AG08396 (cell line): Measurements from ENCODE around the gene SLC6A1.
"Not testable (repeated sequence)": the region's sequence is repeated elsewhere in the genome, so short reads cannot be mapped to it uniquely, and the experiment has no call there.

Source experiments
- DNase-seq: peaks from one replicate; pipeline ENCODE4 v3.0.0; 2012; ENCODE audit warnings: low spot score, mixed read lengths

Gene SLC6A1

DNA sequence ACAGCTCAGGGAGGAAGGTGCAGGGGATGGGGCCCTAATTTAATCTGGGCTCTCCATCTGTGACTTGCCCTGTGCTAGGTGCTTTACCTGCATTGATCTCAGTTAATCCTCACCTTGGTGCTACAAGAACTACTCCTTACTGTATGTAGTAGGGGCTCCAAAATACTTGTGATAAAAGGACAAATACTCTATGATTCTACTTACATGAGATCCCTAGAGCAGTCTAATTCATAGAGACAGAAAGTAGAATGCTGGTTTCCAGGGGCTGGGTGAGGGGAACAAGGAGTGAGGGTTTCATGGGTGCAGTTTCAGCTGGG, 67.2 kb downstream of the SLC6A1 start:
- no peak for DNase-seq

DNA sequence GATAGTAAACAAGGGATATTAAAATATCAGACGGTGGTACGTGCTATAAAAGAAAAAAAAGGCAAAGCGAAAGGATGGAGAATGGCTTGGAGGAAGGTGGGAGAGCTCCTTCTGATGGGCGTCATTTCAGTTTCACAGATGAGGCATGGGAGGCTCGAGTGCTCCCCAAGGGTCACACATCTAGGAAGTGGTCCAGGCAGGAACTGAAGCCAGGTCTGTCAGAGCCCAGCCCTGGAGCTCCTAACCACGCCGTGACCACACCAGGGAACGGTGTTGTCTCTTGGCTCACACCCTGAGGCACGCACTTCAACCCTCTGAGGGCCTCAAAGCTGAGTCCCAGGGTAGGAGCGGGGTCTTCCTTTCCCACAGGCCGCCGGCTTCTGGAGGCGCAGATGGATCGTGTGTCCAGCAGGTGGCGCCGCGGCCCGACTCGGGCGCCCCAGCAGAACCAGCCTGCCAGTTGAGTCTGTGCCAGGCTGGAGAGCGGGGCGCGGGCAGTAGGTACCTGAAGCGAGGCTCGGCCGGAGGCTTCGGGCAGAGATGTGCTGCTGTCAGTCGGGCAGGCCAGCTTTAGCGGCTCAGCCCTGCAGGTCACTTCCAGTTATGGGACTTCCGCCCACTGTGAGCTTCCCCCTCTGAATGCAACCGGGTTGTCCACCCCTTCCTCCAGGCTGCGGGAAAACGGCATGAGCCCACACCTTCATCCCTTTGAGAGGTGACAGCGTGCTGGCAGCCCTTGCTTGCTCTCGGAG, 68.1 kb downstream of the SLC6A1 start:
- DNase-seq = peak; percentile 87

DNA sequence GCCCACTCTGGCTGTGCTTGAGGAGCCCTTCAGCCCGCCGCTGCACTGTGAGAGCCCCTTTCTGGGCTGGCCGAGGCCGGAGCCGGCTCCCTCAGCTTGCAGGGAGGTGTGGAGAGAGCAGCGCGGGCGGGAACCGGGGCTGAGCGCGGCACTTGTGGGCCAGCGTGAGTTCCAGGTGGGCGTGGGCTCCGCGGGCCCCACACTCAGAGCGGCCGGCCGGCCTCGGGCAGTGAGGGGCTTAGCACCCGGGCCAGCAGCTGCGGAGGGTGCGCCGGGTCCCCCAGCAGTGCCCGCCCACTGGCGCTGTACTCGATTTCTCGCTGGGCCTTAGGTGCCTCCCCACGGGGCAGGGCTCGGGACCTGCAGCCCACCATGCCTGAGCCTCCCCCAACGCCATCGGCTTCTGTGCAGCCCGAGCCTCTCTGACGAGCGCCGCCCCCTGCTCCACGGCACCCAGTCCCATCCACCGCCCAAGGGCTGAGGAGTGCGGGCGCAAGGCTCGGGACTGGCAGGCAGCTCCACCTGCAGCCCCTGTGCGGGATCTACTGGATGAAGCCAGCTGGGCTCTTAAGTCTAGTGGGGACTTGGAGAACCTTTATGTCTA, 68.8 kb downstream of the SLC6A1 start:
- not testable (repeated sequence) for DNase-seq

DNA sequence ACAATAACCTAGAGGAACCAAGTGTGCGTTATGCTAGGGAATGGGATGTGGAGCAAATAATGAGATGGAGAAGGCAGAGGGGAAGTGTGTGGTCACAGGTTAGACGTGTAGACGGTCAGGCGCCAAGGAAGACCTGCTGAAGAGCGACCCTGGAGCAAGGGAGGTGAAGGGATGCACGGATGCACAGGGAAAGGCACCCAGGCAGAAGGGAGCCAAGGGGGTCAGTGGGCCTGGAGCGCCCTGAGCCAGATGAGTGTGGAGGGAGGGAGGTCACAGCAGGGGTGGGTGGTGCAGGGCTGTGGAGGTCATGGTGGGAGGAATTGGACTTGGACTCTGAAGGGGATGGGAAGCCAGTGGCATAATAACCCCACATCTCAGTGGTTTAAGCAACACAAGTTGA, 70.2 kb downstream of the SLC6A1 start:
- no peak for DNase-seq

DNA sequence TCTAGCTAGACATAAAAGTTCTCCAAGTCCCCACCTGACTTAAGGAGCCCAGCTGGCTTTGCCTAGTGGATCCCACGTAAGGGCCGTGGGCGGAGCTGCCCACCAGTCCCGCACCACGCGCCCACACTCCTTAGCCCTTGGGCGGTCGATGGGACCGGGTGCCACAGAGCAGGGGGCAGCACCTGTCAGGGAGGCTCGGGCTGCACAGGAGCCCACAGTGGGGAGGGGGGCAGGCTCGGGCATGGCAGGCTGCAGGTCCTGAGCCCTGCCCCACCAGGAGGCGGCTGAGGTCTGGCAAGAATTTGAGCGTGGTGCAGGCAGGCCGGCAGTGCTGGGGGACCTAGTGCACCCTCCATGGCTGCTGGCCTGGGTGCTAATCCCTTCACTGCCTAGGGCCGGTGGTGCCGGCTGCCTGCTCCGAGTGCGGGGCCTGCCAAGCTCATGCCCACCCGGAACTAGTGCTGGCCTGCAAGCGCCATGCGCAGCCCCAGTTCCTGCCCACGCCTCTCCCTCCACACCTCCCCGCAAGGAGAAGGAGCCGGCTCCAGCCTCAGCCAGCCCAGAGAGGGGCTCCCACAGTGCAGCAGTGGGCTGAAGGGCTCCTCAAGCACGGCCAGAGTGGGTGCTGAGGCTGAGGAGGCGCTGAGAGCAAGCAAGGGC, 78.7 kb downstream of the SLC6A1 start:
- DNase-seq = no peak

DNA sequence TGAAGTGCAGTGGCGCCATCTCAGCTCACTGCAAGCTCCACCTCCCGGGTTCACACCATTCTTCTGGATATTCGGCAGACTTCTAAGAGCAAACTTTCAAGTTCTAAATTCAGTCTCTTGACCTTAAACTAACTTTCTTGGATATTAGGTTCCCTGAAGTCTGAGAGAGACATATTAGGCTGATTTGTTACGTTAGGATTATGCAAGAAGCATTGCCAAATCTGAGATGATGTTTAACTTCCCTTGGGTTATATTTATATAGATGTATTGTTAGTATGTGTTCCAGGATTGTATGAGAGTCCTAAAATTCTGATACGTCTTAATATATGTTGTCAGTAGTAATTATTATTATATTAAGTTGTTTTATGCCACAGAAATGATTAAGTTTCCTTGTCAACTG, 80.1 kb downstream of the SLC6A1 start:
- no peak for DNase-seq

DNA sequence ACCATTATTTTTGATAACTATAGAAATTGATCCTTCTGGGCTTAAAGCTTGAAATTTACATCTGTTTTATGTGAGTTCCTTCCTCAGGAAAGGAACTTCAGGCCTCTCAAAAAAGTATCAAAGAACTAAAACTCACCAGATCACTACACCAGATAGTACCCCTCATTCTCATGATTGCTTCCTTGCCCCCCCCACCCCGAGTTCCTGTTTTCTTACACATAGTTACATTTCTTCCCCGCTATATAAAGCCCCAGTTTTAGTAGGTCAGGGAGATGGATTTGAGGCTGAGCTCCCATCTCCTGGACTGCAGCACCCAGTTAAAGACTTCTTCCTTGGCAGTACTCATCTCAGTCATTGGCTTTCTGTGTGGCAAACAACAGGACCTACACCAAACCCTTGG, 81.5 kb downstream of the SLC6A1 start:
- no peak for DNase-seq

DNA sequence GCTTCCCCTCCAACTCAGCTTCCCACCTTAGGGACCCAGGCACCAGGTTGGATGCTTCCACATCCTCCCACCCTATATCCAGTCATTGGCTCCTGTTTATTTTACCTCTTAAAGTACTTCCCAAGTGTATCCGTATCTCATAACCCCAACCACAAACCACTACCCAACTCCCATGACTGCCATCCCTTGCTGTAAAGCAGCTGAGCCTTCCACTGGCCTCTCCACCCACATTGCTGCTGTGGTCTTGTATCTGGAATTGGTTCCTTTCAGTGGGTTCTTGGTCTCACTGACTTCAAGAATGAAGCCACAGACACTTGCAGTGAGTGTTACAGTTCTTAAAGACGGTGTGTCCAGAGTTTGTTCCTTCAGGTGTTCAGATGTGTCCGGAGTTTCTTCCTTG, 81.9 kb downstream of the SLC6A1 start:
- no peak for DNase-seq

DNA sequence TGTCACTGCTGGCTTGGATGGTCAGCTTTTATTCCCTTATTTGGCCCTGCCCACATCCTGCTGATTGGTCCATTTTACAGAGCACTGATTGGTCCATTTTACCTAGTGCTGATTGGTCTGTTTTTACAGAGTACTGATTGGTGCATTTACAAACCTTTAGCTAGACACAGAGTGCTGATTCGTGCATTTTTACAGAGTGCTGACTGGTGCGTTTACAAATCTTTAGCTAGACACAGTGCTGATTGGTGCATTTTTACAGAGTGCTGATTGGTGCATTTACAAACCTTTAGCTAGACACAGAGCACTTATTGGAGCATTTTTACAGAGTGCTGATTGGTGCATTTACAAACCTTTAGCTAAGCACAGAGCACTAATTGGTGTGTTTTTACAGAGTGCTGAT, 82.6 kb downstream of the SLC6A1 start:
- DNase-seq = not testable (repeated sequence)

DNA sequence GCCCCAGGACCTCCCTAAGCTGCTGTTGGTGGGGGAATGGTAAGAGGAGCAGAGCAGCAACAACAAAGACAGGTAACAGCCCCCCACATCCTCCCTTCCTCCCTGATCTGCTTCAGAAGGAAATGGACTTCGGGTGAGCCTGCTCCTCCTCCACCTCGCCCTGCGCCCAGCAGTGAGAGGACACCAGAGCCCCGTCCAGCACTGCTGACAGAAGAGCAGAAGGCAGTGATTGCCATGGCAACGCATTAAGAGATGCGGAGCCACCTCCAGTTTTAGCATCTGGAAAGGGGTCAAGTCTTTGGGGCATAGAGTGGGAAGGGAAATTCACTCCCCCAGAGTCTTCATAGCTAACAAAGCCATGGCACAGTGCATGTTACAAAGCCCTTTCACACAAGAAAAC, 84.2 kb downstream of the SLC6A1 start:
- DNase-seq = no peak

DNA sequence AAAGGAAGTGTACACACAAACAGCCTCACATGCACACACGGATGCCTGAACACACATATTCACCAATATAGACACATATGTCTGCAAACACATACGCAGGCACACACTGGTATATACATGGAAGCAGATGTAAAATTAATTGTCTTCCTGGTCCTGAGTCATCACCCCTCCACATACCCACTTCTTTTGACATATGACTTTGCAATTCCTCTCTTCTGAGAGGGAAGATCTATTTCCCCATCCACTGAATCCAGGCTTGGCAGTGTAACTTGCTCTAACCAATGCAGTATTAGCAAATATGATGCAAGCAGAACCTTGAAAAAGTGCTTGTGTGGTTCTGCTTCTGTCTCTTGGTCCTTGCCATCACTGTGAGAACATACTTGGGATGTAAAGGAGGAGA, 84.9 kb downstream of the SLC6A1 start:
- DNase-seq = peak; percentile 42

DNA sequence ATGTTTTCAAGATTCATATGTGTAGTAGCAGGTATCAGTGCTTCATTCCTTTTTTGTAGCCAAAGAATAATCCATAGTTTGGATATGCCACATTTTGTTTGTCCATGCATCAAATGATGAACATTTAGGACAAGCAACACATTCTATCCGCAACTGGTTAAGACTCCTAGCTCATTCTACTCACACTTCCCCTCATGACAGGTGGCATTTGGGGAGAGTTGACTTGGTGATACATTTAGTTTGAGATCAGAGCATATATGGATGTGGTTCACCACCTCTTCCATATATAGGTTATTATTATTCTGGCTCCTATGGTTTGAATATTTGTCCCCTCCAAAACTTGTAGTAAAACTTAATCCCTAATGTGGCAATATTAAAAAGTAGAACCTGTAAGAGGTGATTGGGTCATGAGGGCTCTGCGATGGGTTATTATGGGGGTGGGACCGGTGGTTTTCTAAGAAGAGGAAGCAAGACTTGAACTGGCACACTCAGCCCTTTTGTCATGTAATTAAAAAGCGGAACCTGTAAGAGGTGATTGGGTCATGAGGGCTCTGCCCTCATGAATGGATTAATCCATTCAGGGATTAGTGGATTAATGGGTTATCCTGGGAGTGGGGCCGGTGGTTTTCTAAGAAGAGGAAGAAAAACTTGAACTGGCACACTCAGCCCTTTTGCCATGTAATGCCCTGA, 86.4 kb downstream of the SLC6A1 start:
- no peak for DNase-seq

DNA sequence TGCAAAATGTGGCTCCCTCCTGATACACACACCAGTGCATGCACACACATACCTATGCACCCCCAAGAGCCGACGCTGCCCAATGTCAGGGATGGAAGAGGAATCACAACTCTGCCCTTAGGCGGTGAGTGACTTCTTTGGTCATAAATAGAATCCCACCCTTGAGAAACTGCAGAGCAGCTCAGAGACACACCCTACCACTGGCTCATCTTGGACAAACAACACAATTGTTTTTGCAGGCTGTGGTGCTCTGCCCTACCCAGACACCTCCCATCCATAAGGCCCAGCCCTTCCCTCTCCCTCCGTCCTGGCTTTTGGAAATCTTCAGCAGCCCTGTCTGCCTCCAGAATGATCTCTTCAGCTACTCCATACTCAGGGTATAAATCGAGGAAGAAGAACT, 87.9 kb downstream of the SLC6A1 start:
- DNase-seq = no peak

DNA sequence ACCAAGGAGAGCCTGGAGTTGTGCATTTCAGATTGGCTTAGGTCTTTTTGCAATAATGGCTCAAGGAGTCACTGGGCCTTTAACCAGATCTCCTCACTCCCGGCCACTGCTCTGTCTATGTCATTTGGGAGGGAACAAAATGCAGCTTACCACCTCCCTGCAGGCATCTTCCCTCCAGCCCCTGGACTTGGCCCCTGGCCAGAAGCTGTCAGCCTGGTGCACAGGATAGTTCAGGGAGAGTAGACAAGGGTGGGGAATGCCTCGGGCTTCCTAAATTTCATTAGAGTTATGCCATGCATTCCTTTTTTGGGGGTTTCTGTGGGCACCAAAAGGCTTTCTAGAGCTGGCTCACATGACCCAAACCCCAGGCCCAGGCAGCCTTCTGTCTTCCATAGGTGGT, 91.5 kb downstream of the SLC6A1 start:
- no peak for DNase-seq

DNA sequence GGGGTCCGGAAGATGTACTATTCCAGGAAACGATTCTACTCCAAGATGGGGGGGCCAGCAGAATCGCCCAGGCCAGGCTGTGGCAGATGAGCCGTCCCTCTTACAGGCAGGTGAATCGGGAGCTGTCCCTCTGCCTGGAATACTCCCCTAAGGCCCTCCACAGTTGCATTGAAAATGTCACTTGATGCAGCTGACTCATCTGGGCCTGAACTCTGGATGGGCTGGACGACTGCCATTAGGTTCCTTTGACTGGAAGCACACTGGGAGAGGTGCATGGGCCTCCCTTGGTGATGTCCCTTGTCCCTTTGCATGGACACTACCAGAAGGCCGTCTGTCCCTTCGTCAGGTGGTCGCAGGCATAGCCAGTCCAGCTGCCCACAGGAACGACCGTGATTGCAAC, 92.1 kb downstream of the SLC6A1 start:
- no peak for DNase-seq

DNA sequence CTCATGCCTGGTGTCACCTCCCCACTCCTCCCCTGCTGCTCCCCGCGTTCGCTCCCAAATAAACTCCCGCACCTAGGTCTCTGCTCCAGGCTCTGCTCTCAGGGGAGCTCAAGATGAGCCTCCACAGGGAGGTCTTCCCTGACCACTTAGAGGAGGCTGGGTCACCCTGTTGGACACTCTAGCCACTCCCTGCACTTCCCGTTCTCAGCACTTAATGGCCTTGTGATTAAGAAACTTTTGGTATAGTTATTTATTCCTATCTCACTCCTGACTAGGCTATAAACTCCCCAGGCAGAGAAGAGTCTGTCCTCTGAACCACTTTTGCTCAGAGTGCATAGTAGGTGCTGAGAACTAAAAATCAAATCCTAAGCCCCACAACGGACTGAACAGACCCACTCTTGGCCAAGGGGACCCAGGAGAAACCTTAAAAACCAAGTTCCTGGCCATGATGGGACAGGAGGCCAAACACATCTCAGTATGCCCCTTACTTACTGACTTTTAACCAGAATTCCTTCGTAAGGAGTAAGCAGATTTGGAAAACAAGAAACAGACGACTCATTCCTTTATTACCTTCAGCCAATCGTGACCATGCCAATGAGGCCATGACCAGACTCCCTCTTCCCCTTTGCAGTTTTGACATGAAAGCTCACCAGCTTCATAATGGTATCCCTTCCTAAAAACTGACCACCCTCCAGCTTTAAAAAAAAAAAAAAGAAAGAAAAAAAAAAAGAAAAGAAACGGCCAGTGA, 92.7 kb downstream of the SLC6A1 start:
- DNase-seq = peak; percentile 51

DNA sequence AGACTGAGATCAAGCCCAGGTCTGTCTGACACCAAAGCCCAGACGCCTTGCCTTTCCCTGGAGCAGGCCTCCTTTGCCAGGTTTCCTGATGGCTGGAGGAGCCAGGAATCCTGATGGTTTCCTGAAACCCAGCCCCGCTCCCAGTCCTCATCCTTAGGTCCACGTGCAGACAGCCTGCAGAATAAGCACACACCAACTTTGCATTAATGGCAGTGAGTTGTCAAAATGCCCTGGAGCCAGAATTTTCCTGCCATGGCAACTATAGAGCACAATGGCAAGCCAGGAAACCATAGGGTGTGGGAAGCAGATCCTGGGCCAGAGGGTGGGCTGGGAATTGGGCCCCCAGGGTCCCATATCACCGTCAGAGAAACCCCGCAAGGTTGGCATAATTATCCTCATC, 94.3 kb downstream of the SLC6A1 start:
- DNase-seq = no peak

DNA sequence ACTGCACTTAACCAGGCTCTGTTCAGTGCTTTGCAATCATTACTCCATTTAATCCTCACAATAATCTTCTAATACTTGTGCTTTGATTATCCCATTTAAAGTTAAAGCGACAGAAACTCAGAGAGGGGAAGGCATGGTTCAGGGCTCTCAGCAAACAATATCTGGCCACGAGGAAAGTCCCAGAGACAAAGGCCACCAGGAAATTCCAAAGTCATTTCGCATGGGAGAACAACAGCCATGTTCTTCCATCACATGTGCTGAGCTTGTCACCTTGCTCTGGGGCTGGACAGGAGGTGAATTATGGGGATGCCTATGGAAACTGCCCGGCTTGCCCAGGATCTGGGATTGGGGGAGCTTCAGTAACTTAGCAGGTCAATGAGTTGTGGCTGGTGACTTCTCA, 95.5 kb downstream of the SLC6A1 start:
- no peak for DNase-seq

DNA sequence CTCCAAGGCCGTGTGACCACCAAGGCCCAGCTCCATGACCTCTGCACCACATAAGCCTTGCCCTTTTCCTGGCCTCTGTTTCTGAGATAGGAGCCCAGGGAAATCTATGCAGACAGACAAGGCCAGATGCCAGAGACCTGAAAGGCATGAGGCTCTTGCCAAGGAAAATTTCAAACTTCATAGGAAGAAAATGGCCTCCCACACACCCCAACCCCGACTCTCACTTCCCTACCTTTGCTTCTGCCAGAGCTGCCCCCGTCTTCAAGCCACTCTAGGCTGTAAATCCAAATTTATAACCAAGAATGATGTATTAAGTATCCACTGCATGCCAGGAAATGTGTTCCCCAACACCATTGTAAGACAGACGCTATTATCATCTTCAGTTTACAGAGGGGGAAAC, 96.3 kb downstream of the SLC6A1 start:
- DNase-seq = no peak
